CD4-positive, alpha-beta T cell treated with Interleukin-4 for 1 hour (primary cell): ENCODE results near the gene FAM210A.
A peak's percentile ranks its signal among the peaks of the same experiment; 100 is the strongest.
"Not testable (repeated sequence)": the region's sequence is repeated elsewhere in the genome, so short reads cannot be mapped to it uniquely, and the experiment has no call there.

Experiments used
- DNase-seq, 2 donors: peaks; one replicate each; pipeline ENCODE4 v3.0.0-alpha.2; 2020 to 2022

FAM210A gene, protein sequence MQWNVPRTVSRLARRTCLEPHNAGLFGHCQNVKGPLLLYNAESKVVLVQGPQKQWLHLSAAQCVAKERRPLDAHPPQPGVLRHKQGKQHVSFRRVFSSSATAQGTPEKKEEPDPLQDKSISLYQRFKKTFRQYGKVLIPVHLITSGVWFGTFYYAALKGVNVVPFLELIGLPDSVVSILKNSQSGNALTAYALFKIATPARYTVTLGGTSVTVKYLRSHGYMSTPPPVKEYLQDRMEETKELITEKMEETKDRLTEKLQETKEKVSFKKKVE

DNA sequence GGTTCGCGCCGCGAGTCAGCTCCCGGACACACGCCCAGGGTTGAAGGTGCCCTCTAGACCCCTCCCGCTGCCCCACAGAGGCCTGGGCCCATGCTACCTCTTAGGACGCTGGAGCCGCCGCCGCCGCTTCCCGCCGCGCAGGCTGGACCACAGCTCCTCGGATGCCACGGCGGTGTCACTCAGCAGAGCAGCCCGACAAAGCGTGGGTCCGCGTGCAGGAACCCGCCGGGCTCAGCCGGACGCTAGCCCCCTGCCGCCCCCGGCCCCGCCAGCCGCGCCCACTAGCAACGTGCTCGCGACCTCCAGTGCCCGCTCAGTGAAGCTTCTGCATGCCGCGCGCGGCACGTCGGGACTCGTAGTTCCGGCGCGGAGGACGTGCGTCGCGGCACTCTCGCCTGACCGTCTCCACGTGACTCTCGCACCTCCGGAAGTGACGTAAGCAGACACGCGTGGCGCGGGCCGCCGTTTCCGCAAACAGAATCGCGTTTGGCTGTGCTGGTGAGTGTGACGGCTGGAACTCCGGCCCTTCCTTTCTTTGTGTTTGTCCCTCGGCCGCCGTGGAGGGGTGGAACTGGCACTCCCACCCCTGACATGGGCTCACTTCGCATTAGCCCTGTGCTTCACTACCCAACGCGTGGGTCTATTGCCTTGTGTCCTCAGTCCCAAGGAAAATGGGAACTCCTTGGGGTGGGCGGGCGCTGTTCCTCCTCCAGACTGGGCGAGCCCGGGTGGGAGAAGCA, at the start of gene FAM210A, which contains the start of gene RNMT:
Gene FAM210A (minus strand): TSS at position 327 of the 740 bp plus-strand sequence. CDS start 44,481 bp downstream, outside the sequence.
Gene RNMT (plus strand): TSS at position 442 of the 740 bp plus-strand sequence. CDS start 4,845 bp downstream, outside the sequence.
- peak; percentile 94 for DNase-seq

DNA sequence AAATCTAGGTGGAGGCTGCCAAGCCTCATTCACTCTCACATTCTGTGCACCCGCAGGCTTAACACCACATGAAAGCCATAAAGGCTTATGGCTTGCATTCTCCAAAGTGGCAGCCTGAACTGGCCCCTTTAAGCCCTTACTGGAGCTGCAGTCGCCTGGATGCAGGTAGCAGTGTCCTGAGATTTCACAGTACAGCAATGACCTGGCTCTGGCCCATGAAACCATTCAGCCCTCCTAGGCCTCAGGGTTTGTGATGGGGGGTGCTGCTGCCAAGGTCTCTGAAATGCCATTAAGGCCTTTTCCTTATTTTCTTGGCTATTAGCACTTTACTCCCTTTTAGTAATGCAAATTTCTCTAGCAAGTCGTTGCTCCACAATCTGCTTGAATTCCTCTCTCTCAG, 48.7 kb upstream of the FAM210A start:
- DNase-seq, result no peak

DNA sequence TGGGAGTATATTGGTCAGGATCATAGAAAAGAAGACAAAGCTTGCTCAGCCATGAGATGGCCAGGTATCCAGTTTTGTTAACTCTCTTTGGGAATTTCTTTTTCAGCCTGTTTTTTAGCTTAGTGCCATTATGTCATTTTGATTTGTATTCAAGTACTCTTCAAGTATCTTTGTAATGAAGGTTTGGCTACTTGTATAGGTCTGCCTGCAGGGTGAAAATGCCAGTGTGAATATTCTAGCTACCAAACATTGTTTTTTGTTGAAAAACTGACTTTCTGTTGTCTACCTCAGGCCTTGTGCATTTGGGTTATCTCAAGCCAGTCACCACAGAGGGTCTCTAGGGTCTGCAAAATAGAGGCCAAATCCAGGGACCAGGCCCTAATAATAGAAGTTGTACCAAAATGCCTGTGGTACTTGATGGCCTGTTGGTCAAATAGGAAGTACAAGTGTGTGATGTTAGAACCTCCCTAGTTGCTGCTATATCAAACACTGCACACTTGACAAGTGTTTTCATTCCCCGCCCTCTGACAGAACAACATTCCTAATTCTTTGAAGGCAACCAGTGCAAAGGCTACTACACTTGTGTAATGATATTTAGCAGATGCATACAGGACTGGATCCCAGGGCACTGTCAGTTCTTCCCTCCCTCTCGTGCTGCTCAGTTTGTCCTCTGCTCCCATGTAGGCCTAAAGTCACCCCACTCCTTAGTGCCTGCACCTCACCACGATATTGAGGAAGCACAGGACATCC, 36.5 kb upstream of the FAM210A start:
- no peak for DNase-seq

DNA sequence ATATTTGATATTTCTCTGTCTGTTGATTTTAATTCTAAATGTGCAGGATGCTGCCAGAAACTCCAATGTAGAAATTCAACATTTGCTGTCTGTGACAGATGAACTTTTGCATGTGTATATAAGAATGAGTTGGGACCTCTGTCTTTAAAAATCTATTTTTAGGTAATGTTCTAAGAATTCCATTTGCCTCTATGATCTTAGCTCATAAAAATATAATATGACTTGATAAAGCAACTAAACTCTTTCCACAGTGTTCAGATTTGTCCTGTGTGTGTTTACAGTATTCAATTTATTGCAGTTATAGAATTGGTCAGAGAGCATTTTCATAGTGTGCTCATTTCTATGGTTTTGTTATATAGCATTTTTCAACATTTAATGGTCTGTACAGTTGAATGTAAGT, 33.7 kb upstream of the FAM210A start:
- no peak for DNase-seq

DNA sequence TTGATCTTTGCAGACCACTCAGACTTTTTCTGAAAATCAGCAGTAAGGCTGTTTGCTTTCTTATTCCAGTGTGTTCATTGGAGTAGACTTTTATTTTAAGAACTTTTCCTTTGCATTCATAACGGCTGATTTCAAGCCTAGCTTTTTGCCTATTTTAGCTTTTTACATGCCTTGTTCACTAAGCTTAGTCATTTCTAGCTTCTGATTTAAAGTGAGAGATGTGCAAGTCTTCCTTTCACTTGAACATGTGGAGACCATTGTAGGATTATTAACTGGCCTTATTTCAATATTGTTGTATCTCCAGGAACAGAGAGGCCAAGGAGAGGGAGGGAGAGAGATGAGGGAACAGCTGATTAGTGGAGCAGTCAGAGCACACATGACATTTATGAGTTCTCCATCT, 32.3 kb upstream of the FAM210A start:
- DNase-seq, result no peak

DNA sequence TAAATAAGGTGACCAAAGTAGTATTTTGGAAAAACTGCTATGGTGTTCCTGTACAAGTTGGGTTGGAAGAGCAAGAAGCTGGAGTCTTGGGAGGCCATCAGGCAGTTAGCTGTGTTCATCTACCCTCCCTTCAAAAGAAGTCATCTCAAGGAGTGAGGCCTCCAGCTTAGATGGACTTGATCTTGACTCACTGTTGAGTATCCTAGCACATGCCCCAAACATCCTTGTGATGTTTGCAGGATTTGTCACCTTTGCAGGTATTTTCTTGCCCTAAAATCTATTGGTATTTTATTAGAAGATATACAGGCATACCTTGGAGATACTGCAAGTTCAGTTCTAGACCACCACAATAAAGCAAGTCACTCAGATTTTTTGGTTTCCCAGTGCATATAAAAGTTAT, 30.3 kb upstream of the FAM210A start:
- DNase-seq, result no peak

DNA sequence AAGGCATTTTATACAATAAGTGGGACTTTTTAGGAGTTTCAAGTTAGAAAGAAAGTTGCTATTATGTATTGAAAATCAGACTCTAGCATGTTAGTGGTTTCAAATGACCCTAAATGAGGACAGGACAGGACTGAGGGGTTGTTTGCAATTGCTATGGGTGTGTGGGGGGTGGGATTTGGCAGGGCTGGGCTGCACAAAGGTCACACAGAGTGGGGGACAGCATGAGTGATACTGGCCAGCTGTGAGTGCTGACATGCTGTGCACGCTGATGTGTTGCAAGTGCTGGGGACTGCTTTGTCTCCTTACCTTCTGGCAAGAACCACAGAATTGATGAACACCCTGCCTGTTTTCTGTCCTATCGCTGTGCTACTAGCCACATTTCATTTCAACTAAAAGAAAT, 29.9 kb upstream of the FAM210A start:
- no peak for DNase-seq

DNA sequence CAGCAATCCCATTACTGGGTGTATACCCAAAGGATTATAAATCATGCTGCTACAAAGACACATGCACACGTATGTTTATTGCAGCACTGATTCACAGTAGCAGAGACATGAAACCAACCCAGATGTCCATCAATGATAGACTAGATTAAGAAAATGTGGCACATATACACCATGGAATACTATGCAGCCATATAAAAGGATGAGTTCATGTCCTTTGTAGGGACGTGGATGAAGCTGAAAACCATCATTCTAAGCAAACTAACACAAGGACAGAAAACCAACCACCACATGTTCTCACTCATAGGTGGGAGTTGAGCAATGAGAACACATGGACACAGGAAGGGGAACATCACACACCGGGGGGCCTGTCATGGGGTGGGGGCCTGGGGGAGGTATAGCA, 25.2 kb upstream of the FAM210A start:
- not testable (repeated sequence) for DNase-seq

DNA sequence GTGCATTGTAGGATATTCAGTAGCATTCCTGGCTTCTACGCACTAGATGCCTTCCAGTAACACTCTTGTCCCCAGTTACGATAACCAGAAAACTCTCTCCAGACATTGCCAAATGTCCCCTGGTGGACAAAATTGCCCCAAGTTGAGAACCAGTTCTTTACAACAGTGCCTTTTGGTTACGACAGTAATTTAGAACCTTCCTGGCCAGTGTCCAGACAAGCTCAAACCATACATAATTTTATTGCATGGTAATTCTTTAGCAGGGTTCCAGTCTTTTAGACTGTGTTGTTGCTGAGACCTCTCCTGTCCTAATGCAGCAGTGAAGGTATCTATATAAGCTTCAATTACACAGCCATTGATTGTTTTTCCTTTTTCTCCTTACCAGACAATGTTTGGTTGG, 20.3 kb upstream of the FAM210A start:
- DNase-seq, result no peak

DNA sequence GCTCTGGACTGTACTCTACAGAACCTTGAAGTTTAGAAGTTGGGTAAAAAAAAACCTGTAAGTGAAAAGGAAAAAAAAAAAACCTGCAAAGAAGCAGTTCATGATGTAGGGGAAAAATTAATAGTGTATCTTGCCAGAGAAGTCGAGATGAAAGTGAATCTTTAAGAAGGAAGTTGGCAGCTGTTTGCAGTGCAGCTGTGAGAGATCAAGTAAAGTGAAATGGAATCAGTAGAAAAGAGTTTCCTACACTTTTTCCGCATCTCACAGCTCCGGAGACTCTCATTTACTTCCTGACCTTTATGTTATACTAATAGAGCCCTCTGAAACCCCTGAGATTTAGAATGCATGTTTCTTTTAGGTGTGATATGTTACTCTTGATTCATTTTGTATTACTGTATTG, 19.3 kb upstream of the FAM210A start:
- no peak for DNase-seq

DNA sequence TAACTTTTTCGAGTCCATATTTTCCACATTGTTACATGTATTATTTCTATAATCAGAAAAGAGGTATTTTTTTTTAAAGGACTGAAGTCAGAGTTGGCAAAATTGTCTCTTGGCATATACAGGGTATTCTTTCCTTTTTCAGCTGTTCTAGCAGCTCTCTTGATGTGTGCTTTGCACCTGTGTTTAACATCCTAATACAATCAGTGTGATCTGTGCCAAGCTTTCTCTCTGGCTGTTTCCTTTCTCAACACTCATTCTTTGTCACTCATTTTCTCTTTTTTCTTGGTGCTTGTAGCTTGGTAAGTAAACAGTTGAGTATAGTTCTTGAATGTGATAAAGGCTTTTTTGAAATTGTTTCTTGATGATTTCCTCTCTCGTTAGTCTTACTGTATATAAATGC, 9.3 kb upstream of the FAM210A start:
- no peak for DNase-seq

DNA sequence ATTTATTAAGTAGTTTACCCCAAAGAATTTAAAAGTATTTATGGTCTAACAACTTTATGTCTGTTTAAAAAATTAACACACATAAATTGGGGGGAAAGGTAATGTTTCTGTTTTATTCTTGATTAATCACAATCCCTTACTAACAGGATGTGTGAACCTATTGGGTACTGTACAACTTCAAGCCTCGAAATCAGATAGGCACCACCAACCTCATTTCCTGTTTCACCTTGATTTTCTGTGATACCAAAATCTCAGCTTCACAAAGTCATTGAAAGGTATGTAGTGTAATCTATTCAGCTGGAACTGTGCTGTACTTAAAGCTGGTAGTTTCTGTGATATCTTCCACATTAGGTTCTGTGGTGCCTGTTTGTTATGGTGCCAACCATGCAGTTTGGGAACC, 4.1 kb upstream of the FAM210A start:
- DNase-seq, result peak in 1 of 2 donors; percentile 46

DNA sequence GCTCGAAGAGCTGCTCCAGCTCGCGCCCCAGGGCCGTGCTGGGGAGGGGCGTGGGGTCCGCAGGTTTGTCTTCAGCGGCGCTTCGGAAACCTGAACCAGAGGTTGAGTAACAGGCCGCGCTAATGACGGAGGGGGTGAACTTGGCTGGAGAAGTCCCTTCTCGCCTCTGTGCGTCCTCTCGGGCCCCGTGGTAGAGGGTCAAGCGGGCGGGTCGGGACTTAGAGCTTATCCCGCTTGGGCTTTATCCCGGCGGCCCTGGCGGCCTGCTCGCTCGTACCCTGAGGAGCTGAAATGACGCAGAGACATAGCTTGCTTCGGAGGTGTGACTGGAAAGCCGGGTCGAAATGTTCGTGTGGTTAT, 594 bp upstream of the FAM210A start:
- DNase-seq, result peak; percentile 29 to 43

DNA sequence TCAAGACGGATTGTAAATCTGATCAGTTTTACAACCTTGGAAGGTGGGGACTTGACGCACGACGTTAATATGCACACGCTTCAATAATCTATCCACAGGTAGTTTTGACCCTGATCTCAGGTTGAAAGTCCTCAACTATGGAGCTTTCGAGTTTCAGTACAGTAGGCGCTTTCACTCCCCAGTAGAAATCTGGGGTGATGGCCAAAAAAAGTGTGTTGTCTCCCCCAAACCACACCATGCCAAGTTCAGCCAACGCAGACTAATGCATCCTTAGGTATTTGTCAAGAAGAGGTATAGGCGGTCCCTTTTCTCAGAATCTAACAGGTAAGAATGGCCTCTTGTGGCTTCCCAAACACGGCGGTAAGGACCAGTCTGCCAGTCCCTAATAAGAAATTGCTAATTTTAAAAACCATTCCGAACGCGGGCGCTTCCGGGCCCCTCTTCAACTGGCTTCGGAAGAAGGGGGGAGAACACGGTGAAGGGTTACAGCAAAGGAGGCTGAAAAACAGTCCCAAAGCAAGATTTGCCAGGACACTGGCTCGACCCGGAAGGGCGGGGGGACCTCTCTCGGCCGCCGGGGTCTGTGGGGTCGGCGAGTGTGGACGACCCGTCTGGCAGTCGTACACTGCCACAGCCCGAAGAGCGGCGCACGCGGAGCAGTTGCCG, 659 bp downstream of the FAM210A start:
- DNase-seq, result peak in 1 of 2 donors; percentile 18

DNA sequence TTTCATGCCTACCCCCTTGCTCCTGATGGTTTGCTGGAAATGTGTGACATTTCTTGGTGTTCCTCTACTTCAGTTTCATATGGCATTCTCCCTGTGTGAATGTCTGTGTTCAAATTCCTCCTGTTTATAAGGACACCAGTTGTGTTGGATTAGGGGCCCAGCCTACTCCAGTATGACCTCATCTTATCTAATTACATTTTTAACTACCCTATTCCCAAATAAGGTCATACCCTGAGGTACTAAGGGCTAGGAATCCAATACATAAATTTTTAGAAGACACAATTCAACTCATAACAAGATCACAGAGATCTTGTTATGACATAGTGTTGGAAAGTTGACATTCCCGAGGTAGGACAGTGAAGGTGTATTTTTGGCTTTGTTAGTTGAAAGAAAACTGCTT, 5.5 kb downstream of the FAM210A start:
- no peak for DNase-seq

DNA sequence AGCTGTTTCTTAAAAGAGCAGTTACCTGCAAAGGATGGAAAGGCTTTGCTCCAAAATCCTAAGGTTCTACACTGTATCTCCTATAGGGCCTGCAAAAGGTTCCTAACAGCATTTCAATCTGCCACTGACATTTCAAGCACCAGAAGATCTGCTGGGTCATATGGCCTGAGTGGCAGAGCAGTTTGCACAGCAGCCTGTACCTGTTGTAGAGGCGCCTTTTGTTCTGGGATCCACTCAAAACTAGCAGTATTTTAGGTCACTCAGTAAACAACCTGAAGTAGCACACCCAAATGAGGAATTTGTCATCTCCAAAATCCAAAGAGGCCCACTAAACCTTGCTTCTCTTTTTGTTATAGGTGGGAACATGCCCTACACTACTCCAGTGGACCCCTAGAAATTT, 6.2 kb downstream of the FAM210A start:
- DNase-seq, result no peak

DNA sequence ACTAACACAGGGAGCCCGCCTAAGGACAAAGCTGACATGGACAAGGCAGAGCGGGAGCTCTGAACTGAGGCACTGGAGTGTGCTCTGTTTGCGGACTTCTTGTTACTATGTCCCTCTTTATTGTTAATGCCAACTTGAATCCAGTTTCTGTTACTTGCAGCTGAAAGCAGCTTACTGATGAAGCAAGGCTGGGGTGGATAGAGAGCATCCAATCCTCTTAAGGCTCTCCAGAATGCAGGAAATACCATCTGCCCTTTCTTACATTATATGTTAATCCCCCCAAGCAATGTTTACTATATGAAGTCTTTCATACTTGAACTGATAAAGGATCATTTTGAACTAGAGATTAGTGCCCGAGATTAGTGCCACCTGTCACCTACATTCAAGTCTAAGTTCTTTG, 9.4 kb downstream of the FAM210A start:
- DNase-seq, result no peak

DNA sequence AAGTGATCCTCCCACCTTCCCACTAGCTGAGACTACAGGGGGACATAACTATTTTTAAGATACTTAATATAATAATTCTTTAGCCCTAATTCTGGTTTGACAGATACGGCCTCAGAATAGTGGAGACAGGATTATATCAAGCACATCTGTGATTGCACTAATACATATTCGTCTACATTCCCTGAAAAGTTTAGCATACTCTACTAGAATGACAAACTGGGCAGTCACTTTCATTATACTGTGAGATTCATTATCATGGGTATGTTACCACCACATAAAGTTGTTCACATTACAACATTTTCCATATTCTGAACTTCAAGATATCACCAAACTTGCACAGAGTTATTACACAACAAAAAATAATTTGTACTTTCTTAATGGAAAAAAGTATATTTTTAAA, 11.0 kb downstream of the FAM210A start:
- no peak for DNase-seq

DNA sequence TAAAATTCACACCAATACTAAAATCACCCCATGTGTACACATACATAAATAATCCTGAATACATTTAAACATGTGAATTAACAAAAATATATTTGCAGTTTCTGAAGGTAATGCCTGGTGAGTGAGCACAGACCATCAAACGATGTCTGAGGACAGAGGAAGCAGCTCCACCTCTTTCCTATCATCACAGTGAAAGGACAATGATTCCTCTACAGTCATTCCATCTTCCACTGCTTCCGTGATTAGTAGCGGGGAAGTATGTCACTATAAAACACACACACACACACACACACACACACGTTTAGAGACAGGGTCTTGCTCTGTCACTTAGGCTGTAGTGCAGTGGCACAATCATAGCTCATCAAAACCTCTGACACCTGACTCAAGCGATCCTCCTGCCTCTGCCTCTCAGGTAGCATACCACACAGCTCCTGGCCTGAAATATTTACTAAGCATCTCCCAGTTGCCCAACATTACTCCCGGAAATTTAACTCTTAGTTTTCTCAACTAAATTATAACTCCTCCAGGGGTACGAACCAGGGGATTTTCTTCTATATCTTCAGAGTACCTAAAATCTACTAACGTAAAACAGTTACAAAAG, 12.8 kb downstream of the FAM210A start:
- DNase-seq, result no peak

DNA sequence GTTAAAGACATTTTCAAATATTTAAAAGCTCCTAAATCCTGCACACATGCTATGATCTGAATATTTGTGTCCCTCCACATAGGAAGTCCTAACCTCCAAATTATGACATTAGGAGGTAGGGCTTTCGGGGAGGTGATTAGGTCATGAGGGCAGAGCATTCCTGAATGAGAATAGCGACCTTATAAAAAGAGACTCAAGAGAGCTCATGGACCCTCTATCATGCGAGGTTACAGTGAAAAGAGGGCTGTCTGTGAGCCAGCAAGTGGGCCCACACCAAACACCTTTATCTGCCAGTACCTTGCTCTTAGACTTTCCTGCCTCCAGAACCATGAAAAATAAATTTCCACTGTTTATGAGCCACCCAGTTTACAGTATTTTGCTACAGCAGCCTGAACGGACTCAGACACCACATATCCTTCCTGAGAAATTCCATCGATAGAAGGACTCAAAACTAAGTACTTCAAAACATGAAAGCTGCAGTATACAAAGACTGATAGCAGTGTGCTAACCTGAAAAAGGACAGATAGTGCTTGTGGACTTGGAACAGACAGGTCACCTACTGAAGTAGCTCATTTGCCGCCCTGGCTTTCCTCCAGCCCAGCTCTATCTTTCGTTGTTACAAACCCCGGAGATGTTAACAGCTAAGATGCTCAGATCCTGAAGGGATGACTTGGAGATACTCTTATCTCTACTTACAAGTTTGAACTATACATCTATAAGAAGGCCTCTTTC, 13.8 kb downstream of the FAM210A start:
- no peak for DNase-seq

DNA sequence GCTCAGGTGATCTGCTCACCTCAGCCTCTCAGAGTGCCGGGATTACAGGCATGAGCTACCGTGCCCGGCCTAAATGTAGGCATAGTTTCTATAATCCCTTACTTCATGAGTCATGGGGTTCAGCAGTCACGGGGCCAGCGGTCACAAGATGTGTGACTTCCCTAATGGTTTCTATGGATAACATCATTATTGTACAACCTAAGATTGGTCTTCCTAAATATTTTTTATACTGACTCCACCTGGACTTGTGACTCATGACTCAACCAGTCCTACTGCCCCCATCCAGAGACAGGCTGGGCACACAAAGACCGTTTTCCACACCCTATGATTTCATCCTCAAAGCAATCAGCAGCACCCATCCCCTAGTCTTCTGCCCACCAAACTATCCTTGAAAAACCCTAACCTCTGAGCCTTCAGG, 15.9 kb downstream of the FAM210A start:
- DNase-seq, result no peak

DNA sequence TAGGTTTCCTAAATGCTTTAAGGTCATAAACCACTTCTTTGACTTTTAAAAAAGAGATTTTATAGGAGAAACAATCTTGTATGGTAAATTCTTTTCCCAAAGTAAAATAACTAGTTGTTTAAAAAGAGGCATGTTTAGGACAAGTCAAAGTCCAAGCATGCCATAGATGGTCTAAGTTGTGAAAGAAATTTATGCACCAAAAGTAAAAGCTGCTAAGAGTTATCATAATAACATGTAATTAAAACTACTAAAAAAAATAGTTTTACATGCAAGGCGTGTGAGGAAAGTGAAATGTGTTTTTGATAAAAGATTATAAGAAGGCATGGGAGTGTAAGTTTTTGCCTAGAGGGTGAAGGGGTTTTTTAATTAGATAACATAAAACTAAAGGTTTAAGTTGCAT, 22.5 kb downstream of the FAM210A start:
- DNase-seq, result no peak
